Naive B cell (primary cell): ENCODE data around the gene TRIM40. TPM values are rescaled to one million over a fixed set of nuclear protein-coding genes. Genes with fewer than 3 reads are reported as not detected.

Experiments
- ATAC-seq, 2 donors: fragments of 150-1000 bp; cut with Tn5 transposase; 2 replicates each; pipeline ENCODE4 v1.10.0; 2021; ENCODE audit warnings: low read depth in 2 of 2, mild to moderate bottlenecking in 2 of 2, moderate library complexity in 2 of 2
- DNase-seq: peaks from one replicate; pipeline ENCODE4 v3.0.0; 2022
- H3K27ac Mint-ChIP-seq, 6 donors: one replicate each; pipeline ENCODE4 v1.8.0; 2020 to 2022; ENCODE audit warnings: mild to moderate bottlenecking in 6 of 6, mixed read lengths in 6 of 6, moderate library complexity in 5 of 6, inconsistent platforms in 2 of 6
- H3K27me3 Mint-ChIP-seq, 3 donors: one replicate each; pipeline ENCODE4 v1.8.0; 2021 to 2022; ENCODE audit warnings: mixed read lengths in 3 of 3, mild to moderate bottlenecking in 1 of 3
- H3K36me3 Mint-ChIP-seq, 2 donors: one replicate each; pipeline ENCODE4 v1.8.0; 2020 to 2022; ENCODE audit warnings: mixed read lengths in 2 of 2, inconsistent platforms in 1 of 2, mild to moderate bottlenecking in 1 of 2
- H3K4me1 Mint-ChIP-seq, 3 donors: one replicate each; pipeline ENCODE4 v1.8.0; 2020 to 2022; ENCODE audit warnings: mixed read lengths in 3 of 3, inconsistent platforms in 1 of 3, mild to moderate bottlenecking in 1 of 3, moderate library complexity in 1 of 3
- H3K4me3 Mint-ChIP-seq, 8 donors: one replicate each; pipeline ENCODE4 v1.8.0; 2020 to 2022; ENCODE audit warnings: mild to moderate bottlenecking in 8 of 8, mixed read lengths in 8 of 8, moderate library complexity in 8 of 8, inconsistent platforms in 2 of 8
- H3K9me3 Mint-ChIP-seq, 7 donors: one replicate each; pipeline ENCODE4 v1.8.0; 2020 to 2022; ENCODE audit warnings: mixed read lengths in 7 of 7, mild to moderate bottlenecking in 5 of 7, inconsistent platforms in 2 of 7, moderate library complexity in 1 of 7
- polyA plus RNA-seq, 6 donors: library from polyadenylated mRNA; unstranded; fragments of 300-500 nt; fragmentation: Illumina TruSeq; gene quantifications; one replicate each; pipeline ENCODE4 v1.2.3, GENCODE V29; 2021; ENCODE audit warnings: low read depth in 6 of 6

Gene TRIM40
- polyA plus RNA-seq, 6 donors from 2014 or later: not detected

DNA sequence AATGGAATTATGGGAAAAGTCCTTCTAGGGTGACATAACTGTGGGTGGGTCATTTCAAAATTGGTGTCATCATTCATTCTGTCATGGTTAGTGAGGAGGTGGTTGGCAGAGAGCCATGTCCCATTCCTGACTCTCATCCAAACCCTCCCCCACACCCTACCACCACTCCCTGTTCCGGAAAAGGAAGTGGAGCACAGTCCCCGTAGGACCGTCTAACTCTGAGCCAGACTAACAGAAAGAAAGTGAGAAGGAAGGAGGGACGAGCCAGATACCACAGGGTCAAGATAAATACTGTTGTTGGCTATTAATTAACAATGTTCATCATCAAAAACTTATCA, 20.3 kb downstream of the TRIM40 start:
- Mint-ChIP-seq H3K4me3 (no peak overlapping the region), H3K27me3 (peaks cover 18 to 64% (median 51%) of the 10 kb centered on the region in 3 donors), H3K27ac (no peak overlapping the region)

DNA sequence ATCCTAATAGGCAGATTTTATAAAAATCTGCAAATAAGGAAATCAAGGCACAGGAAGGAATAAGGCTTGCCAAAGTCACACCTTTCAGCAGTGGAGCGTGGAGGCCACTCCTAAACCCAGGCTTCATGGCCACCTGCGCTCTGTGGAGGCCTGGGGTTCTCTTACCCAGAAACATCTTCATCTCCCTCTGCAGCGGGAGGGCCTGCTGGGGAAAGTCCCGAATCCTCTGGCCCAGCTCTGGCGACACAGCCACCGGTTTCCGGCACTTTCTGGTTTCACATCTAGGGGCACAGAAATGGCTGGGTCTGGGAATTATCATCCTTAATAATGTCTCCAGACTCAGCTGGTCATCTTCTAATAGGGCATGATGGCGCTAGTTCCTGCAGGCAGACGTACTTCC, 20.8 kb downstream of the TRIM40 start:
- Mint-ChIP-seq H3K27ac (no peak overlapping the region), H3K36me3 (no peaks in the 10 kb centered on the region), H3K9me3 (no peaks in the 10 kb centered on the region), H3K27me3 (peaks cover 22 to 64% (median 51%) of the 10 kb centered on the region in 3 donors), H3K4me1 (peaks cover 0 to 6% (median 2%) of the 10 kb centered on the region in 3 donors), H3K4me3 (no peak overlapping the region)
- no peak for ATAC-seq
- DNase-seq: no peak

More for the DNA sequence above, 20.3 kb downstream of the TRIM40 start:
- Mint-ChIP-seq H3K9me3 (no peaks in the 10 kb centered on the region), H3K4me1 (peaks cover 0 to 6% (median 2%) of the 10 kb centered on the region in 3 donors), H3K36me3 (no peaks in the 10 kb centered on the region)
- DNase-seq: no peak
- no peak for ATAC-seq

DNA sequence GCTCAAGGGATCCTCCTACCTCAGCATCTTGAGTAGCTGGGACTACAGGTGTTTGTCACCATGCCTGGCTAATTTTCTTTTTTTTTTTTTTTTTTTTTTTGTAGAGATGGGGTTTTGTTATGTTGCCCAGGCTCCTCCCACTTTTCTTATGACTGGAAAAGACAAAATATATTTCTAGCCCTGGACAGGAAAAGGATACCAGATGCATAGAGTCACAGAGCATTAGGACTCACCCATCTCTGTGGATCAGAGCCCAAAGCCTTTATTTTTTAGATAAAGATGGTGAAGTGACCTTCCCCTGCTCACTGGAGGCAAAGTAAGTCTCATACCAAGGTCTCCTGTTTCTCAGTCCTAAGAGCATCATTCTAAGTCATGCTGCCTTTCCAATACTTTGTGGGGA, 21.6 kb downstream of the TRIM40 start:
- ATAC-seq (no peak), DNase-seq (no peak)
- Mint-ChIP-seq H3K4me1 (peaks cover 0 to 6% (median 2%) of the 10 kb centered on the region in 3 donors), H3K9me3 (no peaks in the 10 kb centered on the region), H3K27me3 (peaks cover 25 to 64% (median 51%) of the 10 kb centered on the region in 3 donors), H3K27ac (no peak overlapping the region), H3K36me3 (no peaks in the 10 kb centered on the region), H3K4me3 (no peak overlapping the region)

DNA sequence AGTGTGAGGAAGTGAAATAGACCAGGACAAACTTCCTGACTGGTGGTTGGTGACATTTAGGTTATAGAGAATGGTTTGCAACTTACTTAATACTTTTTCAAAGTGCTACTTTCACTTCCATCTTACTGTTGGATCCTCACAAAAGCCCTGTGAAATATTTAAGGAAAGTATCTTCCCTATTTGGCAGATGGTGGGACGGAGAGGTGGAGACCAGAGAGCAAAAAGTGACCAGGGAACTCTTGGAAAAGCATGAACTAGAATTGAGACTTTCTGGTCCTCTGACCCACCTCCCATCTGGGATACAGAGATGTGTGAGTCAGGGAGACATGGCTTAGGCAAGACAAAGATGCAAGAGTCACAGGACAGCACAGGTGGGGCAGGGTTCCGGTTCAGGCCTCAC, 22.1 kb downstream of the TRIM40 start:
- no peak for ATAC-seq
- no peak overlapping the region for H3K4me3 Mint-ChIP-seq
- DNase-seq: no peak
- peaks cover 0 to 6% (median 2%) of the 10 kb centered on the region in 3 donors for H3K4me1 Mint-ChIP-seq
- no peaks in the 10 kb centered on the region for H3K36me3 Mint-ChIP-seq
- H3K27ac Mint-ChIP-seq: no peak overlapping the region
- H3K9me3 Mint-ChIP-seq: no peaks in the 10 kb centered on the region
- H3K27me3 Mint-ChIP-seq: peaks cover 25 to 60% (median 50%) of the 10 kb centered on the region in 3 donors

DNA sequence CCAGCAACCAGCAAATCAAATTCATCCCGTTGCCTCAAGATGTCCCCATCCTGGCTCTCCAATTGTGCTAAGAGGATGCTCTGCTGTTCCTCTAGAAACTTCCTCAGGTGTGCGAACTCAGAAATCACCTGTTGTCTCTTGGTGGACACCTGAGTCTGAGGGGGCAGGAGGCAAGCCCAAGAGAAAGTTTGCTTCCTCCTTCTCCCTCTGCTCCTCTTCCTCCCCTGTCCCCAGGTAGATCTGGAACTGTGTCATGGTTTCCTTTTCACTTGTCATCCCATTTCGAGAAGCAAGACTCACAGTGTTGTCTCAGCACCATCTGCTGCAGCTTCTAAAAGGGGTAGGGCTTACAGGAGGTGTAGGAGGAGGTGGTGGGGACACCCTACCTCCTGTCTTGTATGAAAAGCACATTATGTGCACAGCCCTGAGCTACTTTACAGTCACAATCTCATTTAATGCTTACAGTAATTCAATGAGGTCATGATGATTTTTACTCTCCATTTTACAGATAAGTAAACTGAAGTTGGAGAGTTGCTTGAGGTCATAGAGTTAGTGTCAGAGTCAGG, 22.6 kb downstream of the TRIM40 start:
- Mint-ChIP-seq H3K4me1 (peaks cover 0 to 6% (median 2%) of the 10 kb centered on the region in 3 donors), H3K36me3 (no peaks in the 10 kb centered on the region), H3K27ac (no peak overlapping the region), H3K27me3 (peaks cover 25 to 55% (median 46%) of the 10 kb centered on the region in 3 donors), H3K4me3 (no peak overlapping the region), H3K9me3 (no peaks in the 10 kb centered on the region)
- ATAC-seq (no peak), DNase-seq (no peak)

DNA sequence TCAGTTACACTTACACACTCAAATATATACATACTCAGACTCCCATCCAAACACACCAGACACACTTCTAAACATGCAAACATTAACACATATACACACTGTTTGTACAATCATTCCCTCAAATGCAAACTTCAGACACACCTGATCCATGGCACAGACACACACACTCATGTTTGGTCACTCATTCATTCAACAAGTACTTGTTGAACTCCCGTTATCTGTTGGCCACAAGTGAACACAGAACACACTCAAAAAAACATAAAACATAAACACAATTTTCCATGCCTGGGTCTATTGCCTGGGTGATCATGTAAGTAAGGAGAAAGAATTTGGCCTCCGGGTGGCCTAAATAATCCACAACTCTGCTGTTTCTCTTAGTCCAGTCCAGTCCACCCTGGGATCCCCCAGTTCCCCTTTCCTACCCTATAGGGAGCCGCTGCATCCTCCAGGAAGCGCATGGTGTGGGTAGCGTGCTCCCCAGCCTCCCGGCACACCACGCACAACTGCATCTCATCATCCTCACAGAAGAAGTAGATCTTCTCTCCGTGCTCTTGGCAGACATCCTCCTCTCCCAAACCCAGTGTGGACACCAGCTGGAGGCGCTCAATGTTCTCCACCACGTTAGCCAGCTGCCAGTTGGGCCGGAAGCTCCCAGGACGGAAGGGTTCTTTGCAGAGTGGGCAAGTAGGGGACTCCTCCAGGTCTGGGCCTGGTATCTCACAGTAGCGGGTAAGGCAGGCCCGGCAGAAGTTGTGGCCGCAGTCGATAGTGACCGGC, 24.3 kb downstream of the TRIM40 start:
- Mint-ChIP-seq H3K9me3 (peaks cover 0 to 4% (median 0%) of the 10 kb centered on the region in 7 donors), H3K4me3 (no peak overlapping the region), H3K4me1 (peaks cover 0 to 6% (median 2%) of the 10 kb centered on the region in 3 donors), H3K36me3 (no peaks in the 10 kb centered on the region), H3K27me3 (peaks cover 32 to 53% (median 47%) of the 10 kb centered on the region in 3 donors), H3K27ac (no peak overlapping the region)
- DNase-seq: no peak
- no peak for ATAC-seq

DNA sequence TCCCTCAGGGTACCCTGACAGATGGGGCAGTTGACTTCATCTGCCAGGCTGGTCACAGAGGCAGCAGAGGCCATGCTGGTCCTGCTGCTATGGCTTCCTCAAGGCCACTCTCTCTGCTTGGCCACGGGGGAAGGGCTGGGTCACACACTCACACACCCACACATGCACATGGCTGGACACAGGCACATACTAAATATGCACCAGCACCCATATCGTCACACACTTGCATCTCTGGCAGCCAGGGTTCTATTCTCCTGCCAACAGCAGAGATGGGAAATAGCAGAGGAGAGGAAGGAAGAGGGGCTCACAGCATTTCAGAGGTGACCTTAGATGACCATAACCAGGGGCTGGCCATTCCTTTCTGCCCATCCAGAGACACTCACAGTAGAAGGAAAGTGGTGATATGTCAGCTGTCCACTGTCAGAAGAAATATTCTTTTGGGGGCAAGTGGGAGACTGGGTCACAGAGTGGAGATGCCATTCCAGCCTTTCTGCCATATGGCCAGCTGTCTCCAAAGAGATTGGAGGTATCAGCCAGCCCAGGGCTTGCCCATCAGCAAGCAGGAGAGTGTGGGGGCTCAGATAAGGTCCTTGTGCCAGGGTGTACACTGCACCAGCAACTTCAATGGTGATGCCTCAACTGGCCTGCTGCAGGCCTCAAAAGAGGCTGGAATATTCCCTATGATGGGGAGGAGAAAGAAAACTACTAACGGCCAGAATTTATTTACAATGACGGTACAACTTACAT, 25.0 kb downstream of the TRIM40 start, which contains the start of gene TRIM10:
TSS of gene TRIM10 (minus strand) at position 427 of the 747 bp plus-strand sequence. CDS start at position 74, 353 bp downstream.
- no peak for ATAC-seq
- Mint-ChIP-seq H3K27me3 (peaks cover 32 to 47% (median 46%) of the 10 kb centered on the region in 3 donors), H3K27ac (peak within 1 kb of the TSS in 1 of 6 donors; percentile 37)

DNA sequence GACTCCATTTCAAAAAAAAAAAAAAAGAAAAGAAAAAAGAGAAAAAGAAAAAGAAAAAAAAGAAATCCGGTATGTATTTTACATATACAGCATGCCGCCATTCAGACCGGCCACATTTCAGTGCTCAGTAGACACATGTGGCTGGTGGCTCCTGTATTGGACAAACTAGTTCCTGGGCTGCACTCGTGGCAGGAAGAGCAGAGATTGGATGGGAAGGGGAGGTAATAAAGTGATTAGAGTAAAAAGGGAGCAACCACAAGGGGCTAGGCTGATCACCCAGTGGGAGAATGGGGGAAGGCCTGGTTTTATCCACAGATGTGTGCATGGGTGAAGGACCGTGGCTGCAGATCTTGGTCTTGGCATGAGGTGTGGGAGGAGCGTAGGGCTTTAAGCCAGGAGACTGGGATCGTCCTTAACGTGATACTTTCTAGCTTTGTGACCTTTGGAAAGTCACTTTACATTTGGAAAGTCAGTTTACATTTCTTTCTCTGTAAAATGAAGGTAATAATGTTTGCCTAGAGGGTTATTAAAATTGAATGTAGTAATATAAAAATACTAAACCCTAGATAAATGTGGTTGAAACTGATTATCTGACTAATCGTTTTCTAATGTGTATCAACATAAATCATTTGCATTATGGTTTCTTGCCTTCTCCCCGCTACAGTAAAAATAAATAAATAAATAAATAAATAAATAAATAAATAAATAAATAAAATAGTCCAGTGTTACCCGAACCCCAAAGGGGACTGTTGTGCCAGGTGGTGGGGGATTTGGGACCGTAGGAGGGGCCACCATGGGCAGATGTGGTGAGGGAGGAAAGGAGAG, 26.5 kb downstream of the TRIM40 start:
- DNase-seq (no peak), ATAC-seq (no peak)
- Mint-ChIP-seq H3K4me1 (peaks cover 0 to 6% (median 2%) of the 10 kb centered on the region in 3 donors), H3K4me3 (no peak overlapping the region), H3K27me3 (peaks cover 27 to 54% (median 53%) of the 10 kb centered on the region in 3 donors), H3K36me3 (no peaks in the 10 kb centered on the region), H3K27ac (peak overlapping the region in 1 of 6 donors; percentile 41), H3K9me3 (peaks cover 0 to 8% (median 0%) of the 10 kb centered on the region in 7 donors)

More for the DNA sequence above, 25.0 kb downstream of the TRIM40 start, which contains the start of gene TRIM10:
- no peaks in the 10 kb centered on the region for H3K36me3 Mint-ChIP-seq
- DNase-seq: no peak
- no peak within 1 kb of the TSS for H3K4me3 Mint-ChIP-seq
- peaks cover 0 to 6% (median 2%) of the 10 kb centered on the region in 3 donors for H3K4me1 Mint-ChIP-seq
- H3K9me3 Mint-ChIP-seq: peaks cover 0 to 8% (median 0%) of the 10 kb centered on the region in 7 donors

DNA sequence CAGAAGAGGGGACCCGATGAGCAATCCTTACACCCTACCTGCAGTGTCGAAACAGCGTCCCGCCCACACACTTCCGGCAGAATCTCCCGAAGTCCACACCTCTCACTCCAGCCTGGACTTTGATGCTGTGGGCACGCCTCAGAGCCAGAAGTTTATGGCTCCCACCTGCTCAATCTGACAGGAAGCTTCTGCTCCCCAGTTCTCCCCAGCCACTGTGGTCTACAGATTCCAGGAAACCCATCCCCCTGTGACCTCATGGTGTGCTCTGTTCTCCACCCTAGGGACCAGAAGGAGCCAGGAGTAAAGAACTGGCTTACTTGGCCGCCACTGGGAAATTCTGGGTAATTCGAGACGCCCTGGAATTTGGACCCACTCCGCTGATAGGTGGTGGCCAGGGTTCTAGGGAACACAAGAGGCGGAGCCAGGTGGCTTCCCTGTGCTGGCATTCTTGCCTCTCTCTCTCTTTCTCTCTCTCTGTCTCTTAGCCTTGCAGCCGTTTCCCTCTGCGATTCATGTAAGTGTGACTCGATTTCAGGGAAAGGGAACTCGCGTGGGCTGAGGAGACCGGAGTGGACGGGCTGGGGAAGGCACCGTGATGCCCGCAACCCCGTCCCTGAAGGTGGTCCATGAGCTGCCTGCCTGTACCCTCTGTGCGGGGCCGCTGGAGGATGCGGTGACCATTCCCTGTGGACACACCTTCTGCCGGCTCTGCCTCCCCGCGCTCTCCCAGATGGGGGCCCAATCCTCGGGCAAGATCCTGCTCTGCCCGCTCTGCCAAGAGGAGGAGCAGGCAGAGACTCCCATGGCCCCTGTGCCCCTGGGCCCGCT, 27.4 kb downstream of the TRIM40 start, which contains the start of gene TRIM15:
TSS of gene TRIM15 (plus strand) at position 457 of the 828 bp plus-strand sequence. CDS start at position 596, 139 bp downstream.
- DNase-seq: no peak
- Mint-ChIP-seq H3K4me3 (peak within 1 kb of the TSS in 1 of 8 donors; percentile 12), H3K27me3 (peaks cover 34 to 60% (median 60%) of the 10 kb centered on the region in 3 donors), H3K9me3 (peaks cover 0 to 8% (median 0%) of the 10 kb centered on the region in 7 donors), H3K27ac (peak within 1 kb of the TSS in 1 of 6 donors; percentile 41), H3K36me3 (no peaks in the 10 kb centered on the region), H3K4me1 (peaks cover 0 to 4% (median 0%) of the 10 kb centered on the region in 3 donors)
- ATAC-seq: no peak

DNA sequence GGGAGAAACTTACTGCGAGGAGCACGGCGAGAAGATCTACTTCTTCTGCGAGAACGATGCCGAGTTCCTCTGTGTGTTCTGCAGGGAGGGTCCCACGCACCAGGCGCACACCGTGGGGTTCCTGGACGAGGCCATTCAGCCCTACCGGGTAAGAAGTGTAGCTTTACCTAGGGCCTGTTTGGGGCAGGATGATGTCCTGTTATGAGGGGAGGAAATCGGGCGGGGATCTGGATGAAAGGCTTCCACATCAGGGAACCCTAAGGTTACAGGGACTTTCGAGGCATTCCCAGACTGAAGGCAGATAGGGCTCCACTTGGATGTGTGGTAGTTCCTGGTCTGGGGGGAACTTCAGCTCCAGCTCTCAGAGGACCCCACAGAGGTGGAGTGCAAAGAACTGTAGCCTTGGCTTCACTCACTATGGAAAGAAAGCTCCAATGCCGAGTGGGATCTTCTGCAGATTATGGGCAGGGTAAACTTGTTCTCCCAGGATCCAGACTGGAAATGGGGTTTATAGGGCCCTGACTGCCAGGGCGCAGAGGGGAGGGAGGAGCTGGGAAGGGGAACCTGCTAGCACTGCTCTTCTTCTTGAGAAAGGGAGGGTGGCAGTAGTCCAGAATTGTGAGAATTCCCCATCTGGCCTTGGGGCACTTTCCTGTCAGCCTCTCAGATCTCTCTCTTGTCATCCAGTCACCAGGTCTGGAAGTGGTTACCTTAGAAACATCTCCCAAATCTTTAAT, 28.1 kb downstream of the TRIM40 start:
- peaks cover 0 to 8% (median 0%) of the 10 kb centered on the region in 7 donors for H3K9me3 Mint-ChIP-seq
- peak overlapping the region in 1 of 8 donors; percentile 12 for H3K4me3 Mint-ChIP-seq
- no peak for DNase-seq
- ATAC-seq: no peak
- H3K27ac Mint-ChIP-seq: no peak overlapping the region
- no peaks in the 10 kb centered on the region for H3K36me3 Mint-ChIP-seq
- H3K4me1 Mint-ChIP-seq: no peaks in the 10 kb centered on the region
- peaks cover 41 to 62% (median 60%) of the 10 kb centered on the region in 3 donors for H3K27me3 Mint-ChIP-seq

DNA sequence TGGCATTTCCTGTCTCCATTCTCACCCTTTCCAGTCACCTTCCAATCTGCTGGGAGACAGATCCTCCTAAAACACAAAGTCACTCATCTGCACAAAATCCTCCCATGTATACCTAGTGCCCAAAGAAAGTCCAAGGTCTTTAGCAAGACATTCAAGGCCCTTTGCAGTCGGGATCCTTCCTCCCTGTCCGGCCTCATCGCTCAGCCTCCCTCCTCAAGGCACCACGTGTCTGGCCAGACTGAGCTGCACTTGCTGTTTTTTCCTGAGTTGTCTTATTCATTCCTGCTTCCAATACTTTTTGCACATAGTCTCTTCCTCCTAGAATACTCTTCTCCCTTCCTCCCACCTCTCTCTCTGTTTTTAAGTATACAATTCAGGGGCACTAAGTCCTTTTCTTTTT, 28.8 kb downstream of the TRIM40 start:
- H3K4me1 Mint-ChIP-seq: no peaks in the 10 kb centered on the region
- no peak overlapping the region for H3K27ac Mint-ChIP-seq
- H3K27me3 Mint-ChIP-seq: peaks cover 41 to 65% (median 59%) of the 10 kb centered on the region in 3 donors
- H3K4me3 Mint-ChIP-seq: no peak overlapping the region
- ATAC-seq (no peak), DNase-seq (no peak)
- peaks cover 0 to 8% (median 0%) of the 10 kb centered on the region in 7 donors for H3K9me3 Mint-ChIP-seq
- H3K36me3 Mint-ChIP-seq: no peaks in the 10 kb centered on the region
